ENCODE results near the gene RBM38. TPM values are rescaled to one million over a fixed set of nuclear protein-coding genes. Genes with fewer than 3 reads are reported as not detected.

RBM38 gene
- total and polyA plus RNA-seq, 10 of the 15 experiments (the other 5 are each of a cell fraction or from before 2014, with no cell fraction given), result 0.32 to 118 (median 25.2) TPM

GRCh38 chr20:57400821-57401564 is 9.8 kb downstream of the RBM38 start (continued):
- no peak for TF ChIP-seq HSF1 (IDR thresholded peaks at IDR 0.05; ENCODE audit: low read depth, low read length)
- no peak for TF ChIP-seq RFX5 (IDR thresholded peaks at IDR 0.05; ENCODE audit: low read depth, low read length)
- TF ChIP-seq SMAD1 (IDR thresholded peaks at IDR 0.05; ENCODE audit: low read depth, partially characterized antibody), result no peak
- no peak for TF ChIP-seq WRNIP1 (IDR thresholded peaks at IDR 0.05; ENCODE audit: borderline replicate concordance, low read depth, low read length)
- no peak for TF ChIP-seq TCF7 (IDR thresholded peaks at IDR 0.05; ENCODE audit: borderline replicate concordance)
- no peak for TF ChIP-seq ZNF622 (IDR thresholded peaks at IDR 0.05)
- TF ChIP-seq ZSCAN29 (IDR thresholded peaks at IDR 0.05), result no peak
- TF ChIP-seq ZNF384 (IDR thresholded peaks at IDR 0.05; ENCODE audit: borderline replicate concordance, low read depth, low read length), result no peak
- TF ChIP-seq MAX (IDR thresholded peaks at IDR 0.05; ENCODE audit: low read depth, low read length), result no peak
- TF ChIP-seq SREBF1 (IDR thresholded peaks at IDR 0.05; ENCODE audit: low read length), result no peak
- TF ChIP-seq NR2C1 (IDR thresholded peaks at IDR 0.05), result no peak
- TF ChIP-seq POLR2A (IDR thresholded peaks at IDR 0.05; ENCODE audit: low read depth, low read length), result peak; percentile 69; the same call in 1 of the 2 replicates
- peak; percentile 38; the same call in 1 of the 2 replicates for TF ChIP-seq JUNB (IDR thresholded peaks at IDR 0.05)
- no peak for TF ChIP-seq MTA2 (IDR thresholded peaks at IDR 0.05; ENCODE audit: low read depth)
- TF ChIP-seq NFXL1 (IDR thresholded peaks at IDR 0.05; ENCODE audit: borderline replicate concordance), result no peak
- peak; percentile 13 to 60; a peak in 2 of 4 replicates for TF ChIP-seq BHLHE40 (IDR thresholded peaks at IDR 0.05; ENCODE audit: borderline replicate concordance in 1 of 2, low read depth in 2 of 2, low read length in 1 of 2)
- TF ChIP-seq FOXM1 (IDR thresholded peaks at IDR 0.05; ENCODE audit: low read depth, low read length), result no peak
- no peak for TF ChIP-seq KLF5 (IDR thresholded peaks at IDR 0.05; ENCODE audit: partially characterized antibody)
- TF ChIP-seq ZNF24 (IDR thresholded peaks at IDR 0.05), result no peak

All from GM12878 (cell line).